Upper lobe of right lung (tissue), 1 donor: Measurements from ENCODE around the gene MYL3. TPM values are rescaled to one million over a fixed set of nuclear protein-coding genes. Genes with fewer than 3 reads are reported as not detected.

Source experiments
- ATAC-seq: fragments of 200-7000 bp; cut with Tn5 transposase; one replicate; pipeline ENCODE4 v1.9.1; 2020; ENCODE audit warnings: mild to moderate bottlenecking, moderate library complexity
- DNase-seq: peaks from one replicate; pipeline ENCODE4 v3.0.0-alpha.2; 2020
- H3K27ac ChIP-seq: fragments of 200-600 bp; one replicate; pipeline ENCODE4 v1.8.0; 2022
- H3K27me3 ChIP-seq: fragments of 200-600 bp; one replicate; pipeline ENCODE4 v1.8.0; 2022; ENCODE audit warnings: mild to moderate bottlenecking
- H3K36me3 ChIP-seq: fragments of 200-600 bp; one replicate; pipeline ENCODE4 v1.8.0; 2022
- H3K4me1 ChIP-seq: fragments of 200-600 bp; one replicate; pipeline ENCODE4 v1.8.0; 2022
- H3K4me3 ChIP-seq: fragments of 200-600 bp; one replicate; pipeline ENCODE4 v1.8.0; 2022; ENCODE audit warnings: mild to moderate bottlenecking
- H3K9me3 ChIP-seq: fragments of 200-600 bp; one replicate; pipeline ENCODE4 v1.8.0; 2022
- intact Hi-C: fragments of 100-400 bp; cut with DNase I; formaldehyde crosslinking; loops from one replicate; pipeline ENCODE4 v1.11.0; 2022
- total RNA-seq: library from RNA; stranded (reverse); fragmentation: NEBNext Ultra II Directional; extraction: Animal tissue kit (Norgen Biotek cat#: 25700); gene quantifications from one replicate; pipeline ENCODE4 v1.2.1, GENCODE V29; 2021
- TF ChIP-seq, protein P1 (sequence below): fragments of 200-600 bp; IDR thresholded peaks from one replicate; pipeline ENCODE4 v1.8.0; 2022; ENCODE audit warnings: antibody characterized with exemption
- donor health status: DM: no; HTN: yes; CAD: no; lungs with severe emphysema.

The MYL3 gene
- total RNA-seq, 1 donor from 2014 or later: 3.8 TPM

DNA sequence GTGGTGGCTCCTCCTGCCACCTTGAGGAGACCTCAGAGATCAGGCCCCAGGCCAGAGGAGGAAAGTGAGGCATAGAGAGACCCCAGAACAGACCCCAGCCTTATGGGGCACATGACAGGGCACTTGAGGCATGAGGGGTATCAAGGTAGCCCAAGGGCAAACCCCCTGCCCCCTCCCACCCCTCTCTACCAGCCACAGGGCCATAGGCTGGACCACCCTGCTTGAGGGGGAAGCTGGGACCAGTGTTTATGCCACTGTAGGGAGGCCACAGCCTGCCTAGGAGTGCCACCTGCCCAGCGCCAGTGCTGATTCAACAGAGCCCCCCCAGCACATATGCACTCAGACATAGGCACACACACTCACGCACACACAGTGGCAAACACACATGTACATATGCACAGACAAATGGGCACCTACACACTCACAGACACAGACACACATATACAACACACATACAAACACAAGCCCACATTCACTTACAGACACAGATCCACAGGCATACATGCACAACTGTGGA lies 10.3 kb downstream of the MYL3 start:
- no peaks in the 10 kb centered on the region for H3K27me3 ChIP-seq
- H3K27ac ChIP-seq: no peak overlapping the region
- DNase-seq (no peak), ATAC-seq (no peak)
- H3K4me1 ChIP-seq: no peaks in the 10 kb centered on the region
- no peaks in the 10 kb centered on the region for H3K36me3 ChIP-seq
- no peak overlapping the region for H3K4me3 ChIP-seq
- TF ChIP-seq, protein P1, sequence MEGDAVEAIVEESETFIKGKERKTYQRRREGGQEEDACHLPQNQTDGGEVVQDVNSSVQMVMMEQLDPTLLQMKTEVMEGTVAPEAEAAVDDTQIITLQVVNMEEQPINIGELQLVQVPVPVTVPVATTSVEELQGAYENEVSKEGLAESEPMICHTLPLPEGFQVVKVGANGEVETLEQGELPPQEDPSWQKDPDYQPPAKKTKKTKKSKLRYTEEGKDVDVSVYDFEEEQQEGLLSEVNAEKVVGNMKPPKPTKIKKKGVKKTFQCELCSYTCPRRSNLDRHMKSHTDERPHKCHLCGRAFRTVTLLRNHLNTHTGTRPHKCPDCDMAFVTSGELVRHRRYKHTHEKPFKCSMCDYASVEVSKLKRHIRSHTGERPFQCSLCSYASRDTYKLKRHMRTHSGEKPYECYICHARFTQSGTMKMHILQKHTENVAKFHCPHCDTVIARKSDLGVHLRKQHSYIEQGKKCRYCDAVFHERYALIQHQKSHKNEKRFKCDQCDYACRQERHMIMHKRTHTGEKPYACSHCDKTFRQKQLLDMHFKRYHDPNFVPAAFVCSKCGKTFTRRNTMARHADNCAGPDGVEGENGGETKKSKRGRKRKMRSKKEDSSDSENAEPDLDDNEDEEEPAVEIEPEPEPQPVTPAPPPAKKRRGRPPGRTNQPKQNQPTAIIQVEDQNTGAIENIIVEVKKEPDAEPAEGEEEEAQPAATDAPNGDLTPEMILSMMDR: no peak
- no peaks in the 10 kb centered on the region for H3K9me3 ChIP-seq
- intact Hi-C loops: no loop called here

DNA sequence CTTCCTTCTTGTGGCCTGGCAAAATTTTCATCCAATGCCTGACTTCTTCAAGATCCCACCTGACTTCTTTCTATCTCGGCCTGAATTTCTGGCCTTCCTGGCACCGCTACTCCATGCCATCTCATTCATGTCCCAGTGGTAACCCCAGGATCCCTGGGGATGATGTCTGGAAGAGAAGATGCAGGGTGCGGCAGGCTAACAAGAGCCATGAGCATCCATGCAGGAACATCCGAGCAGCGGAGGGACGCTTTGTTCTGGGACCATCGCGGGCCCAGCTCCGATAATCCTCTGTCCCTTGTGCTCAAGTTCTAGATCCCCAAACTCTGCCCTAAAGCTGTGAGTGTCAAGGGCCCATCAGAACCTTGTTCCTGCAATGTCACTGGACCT lies 10.9 kb downstream of the MYL3 start:
- no peak for ATAC-seq
- no peaks in the 10 kb centered on the region for H3K27me3 ChIP-seq
- DNase-seq: peak; percentile 50
- H3K4me3 ChIP-seq: no peak overlapping the region
- no peaks in the 10 kb centered on the region for H3K36me3 ChIP-seq
- intact Hi-C loops: no loop called here
- H3K9me3 ChIP-seq: no peaks in the 10 kb centered on the region
- no peak overlapping the region for H3K27ac ChIP-seq
- H3K4me1 ChIP-seq: no peaks in the 10 kb centered on the region
- TF ChIP-seq, protein P1: no peak

DNA sequence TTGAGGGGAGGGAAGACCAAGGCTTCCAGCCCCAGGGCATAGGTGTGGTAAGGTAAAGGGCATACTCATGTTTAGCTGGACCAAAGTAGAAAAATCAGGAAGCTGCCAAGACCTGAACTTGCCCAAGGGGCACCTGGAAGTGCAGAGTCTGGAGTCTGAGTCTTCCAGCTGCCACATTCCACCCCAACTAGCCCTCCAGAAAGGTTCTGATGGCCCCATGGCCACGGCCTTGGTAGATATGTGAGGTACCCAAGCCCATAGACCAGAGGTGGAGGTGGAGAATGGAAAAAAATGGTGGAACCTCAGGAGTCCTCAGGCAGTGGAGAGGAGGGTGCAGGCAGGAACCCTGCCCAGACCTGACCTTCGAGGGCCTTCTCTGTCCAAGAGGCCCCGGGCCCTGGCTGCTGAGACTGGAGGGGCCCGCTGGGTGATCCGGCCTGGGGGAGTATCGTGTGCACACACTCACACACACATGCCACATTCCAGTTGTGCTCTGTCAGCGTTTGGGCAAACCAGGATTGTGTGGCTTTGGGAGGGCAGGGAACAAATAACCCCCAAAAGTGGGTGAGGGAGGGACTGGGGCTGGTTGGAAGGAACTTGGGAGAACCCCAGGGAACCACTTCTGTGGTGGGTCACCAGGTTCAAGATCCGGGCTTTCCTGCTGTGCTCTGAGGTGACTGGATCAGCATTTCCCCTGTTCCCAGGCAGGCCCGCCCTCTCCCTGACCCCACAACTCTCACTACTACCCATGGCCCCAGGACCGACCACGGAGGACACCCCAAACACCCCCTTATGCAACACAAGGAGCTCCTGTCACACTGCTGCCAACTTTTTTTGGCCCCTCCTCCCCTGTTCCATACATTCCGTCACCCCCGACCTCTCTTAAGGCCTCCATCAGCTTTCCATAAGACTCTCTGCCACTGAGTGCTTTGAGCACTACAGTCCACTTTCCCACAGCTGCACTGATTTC lies 11.6 kb downstream of the MYL3 start:
- ATAC-seq: no peak
- H3K36me3 ChIP-seq: no peaks in the 10 kb centered on the region
- intact Hi-C loops: no loop called here
- no peak overlapping the region for H3K27ac ChIP-seq
- TF ChIP-seq, protein P1: no peak
- H3K4me3 ChIP-seq: no peak overlapping the region
- H3K27me3 ChIP-seq: no peaks in the 10 kb centered on the region
- H3K4me1 ChIP-seq: peaks cover 1% of the 10 kb centered on the region
- peak; percentile 48 for DNase-seq
- H3K9me3 ChIP-seq: no peaks in the 10 kb centered on the region

GRCh38 chr3:46850468-46850779 lies 12.8 kb downstream of the MYL3 start:
- no peaks in the 10 kb centered on the region for H3K36me3 ChIP-seq
- no peak for ATAC-seq
- H3K27me3 ChIP-seq: no peaks in the 10 kb centered on the region
- TF ChIP-seq, protein P1: no peak
- intact Hi-C loops: no loop called here
- H3K4me3 ChIP-seq: no peak overlapping the region
- H3K27ac ChIP-seq: no peak overlapping the region
- no peaks in the 10 kb centered on the region for H3K9me3 ChIP-seq
- DNase-seq: no peak
- H3K4me1 ChIP-seq: peaks cover 9% of the 10 kb centered on the region

- intact Hi-C loops: no loop called here
Observed at GRCh38 chr3:46849686-46850467, 13.4 kb downstream of the MYL3 start.

More at GRCh38 chr3:46849686-46850467, 13.4 kb downstream of the MYL3 start:
- no peak for ATAC-seq
- no peaks in the 10 kb centered on the region for H3K27me3 ChIP-seq
- H3K36me3 ChIP-seq: no peaks in the 10 kb centered on the region
- DNase-seq: peak; percentile 52
- peaks cover 12% of the 10 kb centered on the region for H3K4me1 ChIP-seq
- H3K4me3 ChIP-seq: no peak overlapping the region
- H3K27ac ChIP-seq: no peak overlapping the region
- no peaks in the 10 kb centered on the region for H3K9me3 ChIP-seq
- TF ChIP-seq, protein P1: no peak
